ENCODE results near the gene AQP6.

AQP6 gene

DNA sequence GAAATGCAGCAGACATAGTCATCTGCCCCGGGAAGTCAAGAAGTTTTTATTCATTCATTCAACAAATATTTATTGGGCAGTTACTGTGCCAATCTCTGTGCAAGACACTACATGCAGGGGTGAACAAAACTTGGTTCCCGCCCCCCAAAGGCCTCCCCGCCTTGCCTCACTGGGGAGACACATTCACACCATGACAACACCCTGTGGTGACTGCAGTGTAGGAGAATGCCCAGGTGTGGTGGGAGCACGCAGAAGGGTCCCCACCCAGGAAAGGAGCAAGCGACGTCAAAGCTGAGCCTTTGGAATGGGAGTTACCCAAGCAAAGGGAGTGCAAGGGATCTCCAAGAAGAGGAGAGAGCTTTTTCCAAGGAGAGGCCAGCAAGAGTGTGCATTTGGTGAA lies 1.6 kb upstream of the AQP6 start:
- H3K9ac ChIP-seq (ENCODE audit: low read depth in 1 of 2, low read length in 2 of 2), result no peak overlapping the region
- no peaks in the 10 kb centered on the region for H3K9me3 ChIP-seq (ENCODE audit: control insufficient read depth in 2 of 2, low read length in 2 of 2)
- peaks cover 16 to 19% of the 10 kb centered on the region in 2 donors for H3K27me3 ChIP-seq (ENCODE audit: control insufficient read depth in 2 of 2, insufficient read depth in 2 of 2, low read length in 2 of 2)
- H3K36me3 ChIP-seq (ENCODE audit: control insufficient read depth in 2 of 2, insufficient read depth in 2 of 2, low read length in 2 of 2), result no peaks in the 10 kb centered on the region
- peaks cover 8 to 11% of the 10 kb centered on the region in 2 donors for H3K4me1 ChIP-seq (ENCODE audit: control insufficient read depth in 2 of 2, insufficient read depth in 2 of 2, low read length in 2 of 2)
- H3K27ac ChIP-seq (ENCODE audit: low read depth in 2 of 2, low read length in 2 of 2), result no peak overlapping the region
- no peak overlapping the region for H3K4me3 ChIP-seq (ENCODE audit: low read length in 2 of 2)

DNA sequence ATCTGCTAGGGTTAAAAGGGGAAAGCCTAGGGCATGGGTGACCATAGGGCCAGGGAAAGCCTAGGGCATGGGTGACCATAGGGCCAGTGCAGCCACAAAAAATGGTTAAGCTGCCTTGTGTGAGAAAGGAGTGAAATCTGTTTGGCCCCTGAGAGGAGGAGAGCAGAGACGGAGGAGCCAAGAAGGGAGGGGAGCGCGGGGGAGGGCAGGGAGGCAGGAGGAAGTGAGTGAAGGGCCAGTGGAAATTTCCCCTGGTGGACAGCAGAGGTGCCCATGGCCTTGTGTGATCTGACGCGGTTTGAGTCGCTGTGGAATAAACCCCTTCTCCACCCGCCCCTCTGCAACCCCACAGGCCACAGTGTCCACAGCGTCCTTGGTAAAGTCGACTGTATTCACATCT lies 618 bp upstream of the AQP6 start:
- peaks cover 8 to 10% of the 10 kb centered on the region in 2 donors for H3K4me1 ChIP-seq (ENCODE audit: control insufficient read depth in 2 of 2, insufficient read depth in 2 of 2, low read length in 2 of 2)
- H3K27ac ChIP-seq (ENCODE audit: low read depth in 2 of 2, low read length in 2 of 2), result no peak overlapping the region

DNA sequence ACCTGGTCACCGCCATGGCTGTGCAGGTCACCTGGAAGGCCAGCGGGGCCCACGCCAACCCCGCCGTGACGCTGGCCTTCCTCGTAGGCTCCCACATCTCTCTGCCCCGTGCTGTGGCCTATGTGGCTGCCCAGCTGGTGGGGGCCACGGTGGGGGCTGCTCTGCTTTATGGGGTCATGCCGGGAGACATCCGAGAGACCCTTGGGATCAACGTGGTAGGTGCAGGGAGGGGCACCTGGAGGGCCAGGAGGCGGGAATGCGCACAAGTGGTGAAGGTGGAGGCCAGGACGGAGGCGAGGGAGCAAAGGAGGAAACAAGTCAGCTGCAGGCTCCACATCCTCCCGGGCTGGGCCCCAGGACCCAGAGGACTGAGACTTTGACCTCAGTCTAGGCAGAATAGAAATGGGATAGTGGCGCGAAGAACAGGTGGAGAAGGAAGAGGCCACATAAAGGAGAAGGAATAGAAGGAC lies 649 bp downstream of the AQP6 start:
- H3K27me3 ChIP-seq (ENCODE audit: control insufficient read depth in 2 of 2, insufficient read depth in 2 of 2, low read length in 2 of 2), result peaks cover 5 to 15% of the 10 kb centered on the region in 2 donors
- no peak overlapping the region for H3K9ac ChIP-seq (ENCODE audit: low read depth in 1 of 2, low read length in 2 of 2)
- H3K4me1 ChIP-seq (ENCODE audit: control insufficient read depth in 2 of 2, insufficient read depth in 2 of 2, low read length in 2 of 2), result peaks cover 2 to 3% of the 10 kb centered on the region in 2 donors
- no peak overlapping the region for H3K27ac ChIP-seq (ENCODE audit: low read depth in 2 of 2, low read length in 2 of 2)
- H3K4me3 ChIP-seq (ENCODE audit: low read length in 2 of 2), result no peak overlapping the region
- H3K36me3 ChIP-seq (ENCODE audit: control insufficient read depth in 2 of 2, insufficient read depth in 2 of 2, low read length in 2 of 2), result no peaks in the 10 kb centered on the region
- no peaks in the 10 kb centered on the region for H3K9me3 ChIP-seq (ENCODE audit: control insufficient read depth in 2 of 2, low read length in 2 of 2)

More for the DNA sequence above, 618 bp upstream of the AQP6 start:
- Histone ChIP-seq H3K4me3 (ENCODE audit: low read length in 2 of 2) (no peak overlapping the region), H3K9ac (ENCODE audit: low read depth in 1 of 2, low read length in 2 of 2) (no peak overlapping the region), H3K27me3 (ENCODE audit: control insufficient read depth in 2 of 2, insufficient read depth in 2 of 2, low read length in 2 of 2) (peaks cover 11 to 19% of the 10 kb centered on the region in 2 donors), H3K9me3 (ENCODE audit: control insufficient read depth in 2 of 2, low read length in 2 of 2) (no peaks in the 10 kb centered on the region), H3K36me3 (ENCODE audit: control insufficient read depth in 2 of 2, insufficient read depth in 2 of 2, low read length in 2 of 2) (no peaks in the 10 kb centered on the region)

DNA sequence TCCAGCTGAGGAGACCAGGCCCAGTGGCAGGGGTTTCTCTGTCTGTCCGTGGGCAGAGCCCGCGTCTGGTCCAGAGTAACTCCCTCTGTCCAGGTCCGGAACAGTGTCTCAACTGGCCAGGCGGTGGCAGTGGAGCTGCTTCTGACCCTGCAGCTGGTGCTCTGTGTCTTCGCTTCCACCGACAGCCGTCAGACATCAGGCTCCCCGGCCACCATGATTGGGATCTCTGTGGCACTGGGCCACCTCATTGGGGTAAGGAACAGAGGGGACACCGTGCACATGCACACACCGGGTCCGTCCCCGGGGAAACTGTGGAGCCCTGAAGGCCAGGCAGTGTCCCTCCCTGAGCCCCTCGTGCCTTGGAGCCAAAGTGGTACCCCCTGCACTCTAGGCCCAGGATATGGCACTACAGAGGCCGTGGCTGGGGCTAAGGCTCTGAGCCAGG lies 1.5 kb downstream of the AQP6 start:
- Histone ChIP-seq H3K9ac (ENCODE audit: low read depth in 1 of 2, low read length in 2 of 2) (no peak overlapping the region), H3K4me3 (ENCODE audit: low read length in 2 of 2) (no peak overlapping the region), H3K27me3 (ENCODE audit: control insufficient read depth in 2 of 2, insufficient read depth in 2 of 2, low read length in 2 of 2) (peaks cover 0 to 12% of the 10 kb centered on the region in 2 donors), H3K9me3 (ENCODE audit: control insufficient read depth in 2 of 2, low read length in 2 of 2) (no peaks in the 10 kb centered on the region), H3K4me1 (ENCODE audit: control insufficient read depth in 2 of 2, insufficient read depth in 2 of 2, low read length in 2 of 2) (peaks cover 2 to 3% of the 10 kb centered on the region in 2 donors), H3K27ac (ENCODE audit: low read depth in 2 of 2, low read length in 2 of 2) (peak overlapping the region in 1 of 2 donors; percentile 9), H3K36me3 (ENCODE audit: control insufficient read depth in 2 of 2, insufficient read depth in 2 of 2, low read length in 2 of 2) (no peaks in the 10 kb centered on the region)

DNA sequence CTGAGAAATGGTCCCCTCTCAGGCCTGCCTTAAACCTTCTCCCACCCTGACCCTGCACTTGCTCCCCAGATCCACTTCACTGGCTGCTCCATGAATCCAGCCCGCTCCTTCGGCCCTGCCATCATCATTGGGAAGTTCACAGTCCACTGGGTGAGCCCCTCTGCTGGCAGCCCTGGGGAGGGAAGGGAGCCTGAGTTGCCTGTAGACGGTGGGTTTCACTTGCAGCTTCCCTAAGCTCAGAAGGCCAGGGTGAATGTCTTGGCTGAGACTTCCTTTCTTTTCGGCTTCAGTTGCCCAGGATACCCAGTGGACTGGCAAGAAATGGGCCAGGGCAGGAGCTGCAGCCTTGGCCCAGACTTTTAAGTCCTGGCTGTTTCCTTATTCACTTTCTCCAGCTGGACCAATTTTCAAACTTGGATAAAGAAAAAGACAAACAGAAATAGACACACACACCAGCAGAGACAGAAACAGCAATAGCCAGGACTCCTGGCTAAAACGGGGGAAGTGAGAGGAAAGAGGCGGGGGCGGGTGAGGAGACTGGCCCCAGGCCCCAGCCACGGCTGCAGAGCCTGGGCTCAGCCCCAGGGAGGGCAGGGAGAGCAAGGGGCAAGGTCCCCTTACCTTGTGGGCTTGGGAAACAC lies 2.0 kb downstream of the AQP6 start:
- Histone ChIP-seq H3K4me1 (ENCODE audit: control insufficient read depth in 2 of 2, insufficient read depth in 2 of 2, low read length in 2 of 2) (peaks cover 2 to 3% of the 10 kb centered on the region in 2 donors), H3K36me3 (ENCODE audit: control insufficient read depth in 2 of 2, insufficient read depth in 2 of 2, low read length in 2 of 2) (no peaks in the 10 kb centered on the region), H3K27me3 (ENCODE audit: control insufficient read depth in 2 of 2, insufficient read depth in 2 of 2, low read length in 2 of 2) (peaks cover 0 to 9% of the 10 kb centered on the region in 2 donors), H3K27ac (ENCODE audit: low read depth in 2 of 2, low read length in 2 of 2) (peak overlapping the region in 1 of 2 donors; percentile 9), H3K4me3 (ENCODE audit: low read length in 2 of 2) (no peak overlapping the region), H3K9ac (ENCODE audit: low read depth in 1 of 2, low read length in 2 of 2) (no peak overlapping the region), H3K9me3 (ENCODE audit: control insufficient read depth in 2 of 2, low read length in 2 of 2) (no peaks in the 10 kb centered on the region)

DNA sequence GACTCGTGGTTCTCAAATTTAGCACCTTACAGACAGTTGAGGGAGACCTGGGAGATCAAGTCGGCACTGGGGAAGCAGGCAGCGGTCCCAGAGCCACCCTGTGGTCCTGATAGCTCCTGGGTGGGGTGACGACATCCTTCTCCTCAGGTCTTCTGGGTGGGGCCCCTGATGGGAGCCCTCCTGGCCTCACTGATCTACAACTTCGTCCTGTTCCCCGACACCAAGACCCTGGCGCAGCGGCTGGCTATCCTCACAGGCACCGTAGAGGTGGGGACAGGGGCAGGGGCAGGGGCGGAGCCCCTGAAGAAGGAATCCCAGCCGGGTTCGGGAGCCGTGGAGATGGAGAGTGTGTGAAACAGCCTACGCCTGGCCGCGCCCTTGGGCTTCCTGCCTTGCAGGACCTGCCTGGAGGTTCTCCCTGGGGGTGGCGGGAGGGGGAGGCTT lies 2.6 kb downstream of the AQP6 start:
- H3K27me3 ChIP-seq (ENCODE audit: control insufficient read depth in 2 of 2, insufficient read depth in 2 of 2, low read length in 2 of 2), result peaks cover 0 to 6% of the 10 kb centered on the region in 2 donors
- peaks cover 2 to 3% of the 10 kb centered on the region in 2 donors for H3K4me1 ChIP-seq (ENCODE audit: control insufficient read depth in 2 of 2, insufficient read depth in 2 of 2, low read length in 2 of 2)
- no peaks in the 10 kb centered on the region for H3K36me3 ChIP-seq (ENCODE audit: control insufficient read depth in 2 of 2, insufficient read depth in 2 of 2, low read length in 2 of 2)
- no peak overlapping the region for H3K9ac ChIP-seq (ENCODE audit: low read depth in 1 of 2, low read length in 2 of 2)
- no peak overlapping the region for H3K4me3 ChIP-seq (ENCODE audit: low read length in 2 of 2)
- H3K27ac ChIP-seq (ENCODE audit: low read depth in 2 of 2, low read length in 2 of 2), result no peak overlapping the region
- H3K9me3 ChIP-seq (ENCODE audit: control insufficient read depth in 2 of 2, low read length in 2 of 2), result no peaks in the 10 kb centered on the region

DNA sequence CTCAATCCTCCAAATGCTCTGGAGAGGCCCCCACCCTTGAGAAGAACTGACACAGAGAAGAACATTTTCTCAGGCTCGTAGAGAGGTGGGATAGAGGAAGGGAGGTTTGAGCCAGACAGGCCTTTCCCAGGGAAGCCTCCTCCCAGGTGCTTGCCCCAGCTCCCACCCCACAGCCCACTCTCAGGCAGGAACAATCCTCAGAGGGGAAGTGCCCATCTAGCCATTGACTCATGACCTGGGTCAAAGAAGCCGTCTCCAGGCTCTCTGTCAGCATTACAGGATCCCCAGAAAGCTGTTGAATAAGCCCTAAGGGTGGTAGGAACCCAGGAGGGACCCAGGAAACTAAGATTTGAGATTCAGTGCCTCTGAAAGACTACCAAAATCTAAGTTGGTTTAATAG lies 3.8 kb downstream of the AQP6 start:
- no peak overlapping the region for H3K4me3 ChIP-seq (ENCODE audit: low read length in 2 of 2)
- H3K4me1 ChIP-seq (ENCODE audit: control insufficient read depth in 2 of 2, insufficient read depth in 2 of 2, low read length in 2 of 2), result peaks cover 2 to 3% of the 10 kb centered on the region in 2 donors
- H3K9me3 ChIP-seq (ENCODE audit: control insufficient read depth in 2 of 2, low read length in 2 of 2), result no peaks in the 10 kb centered on the region
- H3K36me3 ChIP-seq (ENCODE audit: control insufficient read depth in 2 of 2, insufficient read depth in 2 of 2, low read length in 2 of 2), result no peaks in the 10 kb centered on the region
- H3K27ac ChIP-seq (ENCODE audit: low read depth in 2 of 2, low read length in 2 of 2), result no peak overlapping the region
- no peak overlapping the region for H3K9ac ChIP-seq (ENCODE audit: low read depth in 1 of 2, low read length in 2 of 2)
- H3K27me3 ChIP-seq (ENCODE audit: control insufficient read depth in 2 of 2, insufficient read depth in 2 of 2, low read length in 2 of 2), result no peaks in the 10 kb centered on the region

DNA sequence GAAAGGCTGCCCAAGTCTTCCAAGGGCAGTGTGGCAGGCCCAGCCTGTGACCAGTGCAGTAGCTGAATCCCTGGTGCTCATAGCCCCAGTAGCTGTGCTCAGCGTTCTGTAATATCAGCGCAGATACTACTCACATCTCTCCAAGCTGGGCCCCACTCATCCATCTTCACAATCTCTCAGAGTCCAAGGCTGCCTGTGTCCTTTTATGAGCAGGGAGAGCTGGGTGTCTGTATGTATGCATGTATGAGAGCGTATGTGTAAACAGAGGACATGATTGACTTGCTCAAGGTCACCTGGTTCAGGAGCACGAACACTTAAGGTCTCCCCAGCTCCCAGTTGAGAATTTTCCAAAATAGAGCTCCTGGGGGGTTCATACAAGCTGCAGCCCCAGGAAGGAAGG lies 5.4 kb downstream of the AQP6 start:
- Histone ChIP-seq H3K9ac (ENCODE audit: low read depth in 1 of 2, low read length in 2 of 2) (no peak overlapping the region), H3K4me3 (ENCODE audit: low read length in 2 of 2) (no peak overlapping the region), H3K27ac (ENCODE audit: low read depth in 2 of 2, low read length in 2 of 2) (no peak overlapping the region)

DNA sequence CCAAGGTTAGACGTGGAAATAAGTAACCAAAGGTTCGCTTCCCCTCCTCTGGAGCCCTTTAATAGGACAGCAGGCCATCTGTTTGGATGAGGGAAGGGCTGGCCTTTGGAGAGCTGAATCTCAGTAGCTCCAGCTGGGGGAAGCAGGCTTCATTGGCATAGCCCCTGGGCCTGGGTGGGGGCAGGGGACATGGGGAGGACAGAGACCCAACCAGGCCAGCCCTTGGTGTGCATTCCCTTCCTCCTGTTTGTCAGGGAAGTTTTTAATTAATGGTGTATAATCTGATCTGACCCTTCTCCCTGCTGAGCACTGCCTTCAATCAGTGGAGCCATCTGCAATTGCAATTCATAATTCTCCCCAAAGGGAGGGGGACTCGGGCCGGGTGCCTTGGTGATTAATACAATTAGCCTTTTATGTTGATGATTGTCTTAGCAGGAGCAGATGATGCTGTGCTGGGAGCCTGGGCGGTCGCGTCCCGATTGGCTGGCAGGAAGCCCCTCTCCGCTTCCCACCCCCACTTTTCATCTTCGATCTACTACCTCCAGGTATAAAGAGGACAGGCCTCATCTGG lies 6.4 kb downstream of the AQP6 start:
- Histone ChIP-seq H3K9ac (ENCODE audit: low read depth in 1 of 2, low read length in 2 of 2) (no peak overlapping the region), H3K27me3 (ENCODE audit: control insufficient read depth in 2 of 2, insufficient read depth in 2 of 2, low read length in 2 of 2) (no peaks in the 10 kb centered on the region), H3K36me3 (ENCODE audit: control insufficient read depth in 2 of 2, insufficient read depth in 2 of 2, low read length in 2 of 2) (no peaks in the 10 kb centered on the region), H3K4me1 (ENCODE audit: control insufficient read depth in 2 of 2, insufficient read depth in 2 of 2, low read length in 2 of 2) (peaks cover 2 to 3% of the 10 kb centered on the region in 2 donors), H3K27ac (ENCODE audit: low read depth in 2 of 2, low read length in 2 of 2) (no peak overlapping the region), H3K4me3 (ENCODE audit: low read length in 2 of 2) (no peak overlapping the region), H3K9me3 (ENCODE audit: control insufficient read depth in 2 of 2, low read length in 2 of 2) (no peaks in the 10 kb centered on the region)

More for the DNA sequence above, 5.4 kb downstream of the AQP6 start:
- H3K36me3 ChIP-seq (ENCODE audit: control insufficient read depth in 2 of 2, insufficient read depth in 2 of 2, low read length in 2 of 2), result no peaks in the 10 kb centered on the region
- H3K9me3 ChIP-seq (ENCODE audit: control insufficient read depth in 2 of 2, low read length in 2 of 2), result no peaks in the 10 kb centered on the region
- H3K4me1 ChIP-seq (ENCODE audit: control insufficient read depth in 2 of 2, insufficient read depth in 2 of 2, low read length in 2 of 2), result peaks cover 2 to 3% of the 10 kb centered on the region in 2 donors
- no peaks in the 10 kb centered on the region for H3K27me3 ChIP-seq (ENCODE audit: control insufficient read depth in 2 of 2, insufficient read depth in 2 of 2, low read length in 2 of 2)

DNA sequence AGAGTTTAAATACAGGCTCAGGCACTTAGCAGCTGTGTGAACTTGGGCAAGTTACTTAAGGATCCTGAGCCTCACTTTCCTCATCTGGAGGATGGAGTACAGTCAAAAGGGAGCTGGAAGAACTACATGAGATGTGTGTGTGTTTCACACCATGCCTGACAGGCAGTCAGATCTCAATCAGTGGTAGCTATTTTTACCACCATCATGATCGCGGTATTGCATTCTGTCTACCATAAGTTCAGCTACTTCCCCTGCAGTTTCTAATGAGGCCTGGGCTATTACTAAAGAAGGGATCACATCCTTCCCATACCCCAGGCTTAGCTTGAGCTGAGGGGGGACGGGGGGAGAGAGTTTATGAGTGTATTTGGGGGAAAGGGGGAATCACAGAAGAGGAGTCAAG lies 7.0 kb downstream of the AQP6 start:
- no peaks in the 10 kb centered on the region for H3K36me3 ChIP-seq (ENCODE audit: control insufficient read depth in 2 of 2, insufficient read depth in 2 of 2, low read length in 2 of 2)
- no peak overlapping the region for H3K9ac ChIP-seq (ENCODE audit: low read depth in 1 of 2, low read length in 2 of 2)
- H3K4me1 ChIP-seq (ENCODE audit: control insufficient read depth in 2 of 2, insufficient read depth in 2 of 2, low read length in 2 of 2), result no peaks in the 10 kb centered on the region
- H3K27me3 ChIP-seq (ENCODE audit: control insufficient read depth in 2 of 2, insufficient read depth in 2 of 2, low read length in 2 of 2), result no peaks in the 10 kb centered on the region
- no peak overlapping the region for H3K27ac ChIP-seq (ENCODE audit: low read depth in 2 of 2, low read length in 2 of 2)
- H3K9me3 ChIP-seq (ENCODE audit: control insufficient read depth in 2 of 2, low read length in 2 of 2), result no peaks in the 10 kb centered on the region
- H3K4me3 ChIP-seq (ENCODE audit: low read length in 2 of 2), result no peak overlapping the region

Data from mucosa of rectum (tissue), 2 donors.